H9 (cell line): ENCODE results near the gene MYCN. TPM values are rescaled to one million over a fixed set of nuclear protein-coding genes. Genes with fewer than 3 reads are reported as not detected.

Experiments
- DNase-seq: peaks from one replicate; pipeline ENCODE4 v3.0.0-alpha.2; 2017
- H2AFZ ChIP-seq: one replicate; pipeline ENCODE4 v1.6.1; 2013; ENCODE audit warnings: mild to moderate bottlenecking, low read length, control low read depth, moderate library complexity
- H2AK5ac ChIP-seq: 2 replicates; pipeline ENCODE4 v1.6.1; 2013; ENCODE audit warnings: low read length, control low read depth, mixed read lengths; ENCODE audit not compliant: insufficient read length
- H2BK120ac ChIP-seq: one replicate; pipeline ENCODE4 v1.6.1; 2013; ENCODE audit warnings: low read depth, mild to moderate bottlenecking, low read length, control low read depth, inconsistent platforms; ENCODE audit not compliant: poor library complexity, severe bottlenecking
- H2BK12ac ChIP-seq: 2 replicates; pipeline ENCODE4 v1.6.1; 2013; ENCODE audit warnings: low read length, control low read depth, mixed read lengths, low read depth; ENCODE audit not compliant: insufficient read length
- H2BK15ac ChIP-seq: 2 replicates; pipeline ENCODE4 v1.6.1; 2013; ENCODE audit warnings: low read depth, low read length, control low read depth
- H2BK20ac ChIP-seq: one replicate; pipeline ENCODE4 v1.6.1; 2013; ENCODE audit warnings: low read depth, mild to moderate bottlenecking, low read length, control low read depth, inconsistent platforms; ENCODE audit not compliant: poor library complexity, severe bottlenecking
- H2BK5ac ChIP-seq: 2 replicates; pipeline ENCODE4 v1.6.1; 2013; ENCODE audit warnings: low read length, control low read depth, mixed read lengths; ENCODE audit not compliant: insufficient read length
- H3K14ac ChIP-seq: 2 replicates; pipeline ENCODE4 v1.6.1; 2013; ENCODE audit warnings: low read length, control low read depth; ENCODE audit not compliant: insufficient read depth
- H3K18ac ChIP-seq: 2 replicates; pipeline ENCODE4 v1.6.1; 2013; ENCODE audit warnings: low read depth, mild to moderate bottlenecking, mixed read lengths, low read length, control low read depth; ENCODE audit not compliant: insufficient read length
- H3K23ac ChIP-seq: 2 replicates; pipeline ENCODE4 v1.6.1; 2013; ENCODE audit warnings: low read length, control low read depth, mixed read lengths, low read depth; ENCODE audit not compliant: insufficient read length
- H3K23me2 ChIP-seq: 2 replicates; pipeline ENCODE4 v1.6.1; 2013; ENCODE audit warnings: low read depth, mild to moderate bottlenecking, mixed read lengths, low read length, control low read depth; ENCODE audit not compliant: insufficient read length, poor library complexity, severe bottlenecking
- H3K27ac ChIP-seq: 2 replicates; pipeline ENCODE4 v1.5.1; 2013; ENCODE audit warnings: low read length, control low read depth, mixed read lengths, low read depth; ENCODE audit not compliant: insufficient read length
- H3K27me3 ChIP-seq: 2 replicates; pipeline ENCODE4 v1.6.1; 2013; ENCODE audit warnings: low read length, control low read depth, inconsistent platforms; ENCODE audit not compliant: insufficient read depth
- H3K4ac ChIP-seq: 2 replicates; pipeline ENCODE4 v1.6.1; 2013; ENCODE audit warnings: low read depth, mild to moderate bottlenecking, control low read depth, inconsistent platforms, low read length, moderate library complexity
- H3K4me1 ChIP-seq: 2 replicates; pipeline ENCODE4 v1.6.1; 2013; ENCODE audit warnings: low read length, control low read depth, inconsistent platforms; ENCODE audit not compliant: insufficient read depth
- H3K4me2 ChIP-seq: 2 replicates; pipeline ENCODE4 v1.6.1; 2013; ENCODE audit warnings: low read length, control low read depth, mixed read lengths; ENCODE audit not compliant: insufficient read length, insufficient read depth
- H3K56ac ChIP-seq: 2 replicates; pipeline ENCODE4 v1.6.1; 2013; ENCODE audit warnings: low read depth, mild to moderate bottlenecking, mixed read lengths, low read length, control low read depth; ENCODE audit not compliant: insufficient read length
- H3K79me1 ChIP-seq: 2 replicates; pipeline ENCODE4 v1.6.1; 2013; ENCODE audit warnings: low read depth, mild to moderate bottlenecking, moderate library complexity, low read length, control low read depth, inconsistent platforms; ENCODE audit not compliant: insufficient read depth, poor library complexity, severe bottlenecking
- H3K79me2 ChIP-seq: 2 replicates; pipeline ENCODE4 v1.6.1; 2013; ENCODE audit warnings: low read length, control low read depth, inconsistent platforms; ENCODE audit not compliant: insufficient read depth
- H3K9ac ChIP-seq: 2 replicates; pipeline ENCODE4 v1.6.1; 2013; ENCODE audit warnings: low read length, control low read depth, mixed read lengths; ENCODE audit not compliant: insufficient read length; ENCODE audit errors: extremely low read depth
- H3K9me3 ChIP-seq: one replicate; pipeline ENCODE4 v1.6.1; 2013; ENCODE audit warnings: low read depth, low read length, inconsistent platforms; ENCODE audit not compliant: control insufficient read depth
- H3T11ph ChIP-seq: one replicate; pipeline ENCODE4 v1.6.1; 2013; ENCODE audit warnings: mild to moderate bottlenecking, low read length, control low read depth, inconsistent platforms
- H4K20me1 ChIP-seq: one replicate; pipeline ENCODE4 v1.6.1; 2013; ENCODE audit not compliant: control insufficient read depth, insufficient read length, insufficient read depth
- H4K5ac ChIP-seq: 2 replicates; pipeline ENCODE4 v1.6.1; 2013; ENCODE audit warnings: low read depth, mild to moderate bottlenecking, mixed read lengths, low read length, control low read depth; ENCODE audit not compliant: insufficient read length
- H4K8ac ChIP-seq: replicated peaks from 2 replicates; pipeline ENCODE4 v1.6.1; 2013; ENCODE audit warnings: low read length, control low read depth, mixed read lengths, low read depth; ENCODE audit not compliant: insufficient read length
- H4K91ac ChIP-seq: 2 replicates; pipeline ENCODE4 v1.6.1; 2013; ENCODE audit warnings: low read depth, mild to moderate bottlenecking, moderate library complexity, mixed read lengths, low read length, control low read depth; ENCODE audit not compliant: insufficient read length
- H3K27ac Mint-ChIP-seq, 3 experiments: 2 replicates in 2 of 3; 3 replicates in 1 of 3; pipeline ENCODE4 v1.8.0; 2020 to 2021; ENCODE audit warnings: mixed read lengths in 3 of 3, mild to moderate bottlenecking in 1 of 3, moderate library complexity in 1 of 3
- H3K27me3 Mint-ChIP-seq: 2 replicates; pipeline ENCODE4 v1.8.0; 2021; ENCODE audit warnings: low read depth, mild to moderate bottlenecking, moderate library complexity, mixed read lengths
- H3K36me3 Mint-ChIP-seq, 3 experiments: 2 replicates in 2 of 3; 3 replicates in 1 of 3; pipeline ENCODE4 v1.8.0; 2020 to 2021; ENCODE audit warnings: low read depth in 3 of 3, mixed read lengths in 3 of 3; ENCODE audit not compliant: insufficient read depth in 1 of 3
- H3K4me1 Mint-ChIP-seq, 2 experiments: 2 replicates each; pipeline ENCODE4 v1.8.0; 2020; ENCODE audit warnings: mixed read lengths in 2 of 2
- H3K4me3 Mint-ChIP-seq, 2 experiments: 2 replicates in 1 of 2; 3 replicates in 1 of 2; pipeline ENCODE4 v1.8.0; 2020 to 2021; ENCODE audit warnings: mild to moderate bottlenecking in 2 of 2, mixed read lengths in 2 of 2, moderate library complexity in 1 of 2
- H3K9me3 Mint-ChIP-seq, 2 experiments: 2 replicates in 1 of 2; 3 replicates in 1 of 2; pipeline ENCODE4 v1.8.0; 2020; ENCODE audit warnings: mild to moderate bottlenecking in 2 of 2, mixed read lengths in 2 of 2, moderate library complexity in 1 of 2
- CTCF ChIP-seq: fragments of 200-600 bp; sonication (generic); conservative IDR thresholded peaks from 3 replicates; pipeline ENCODE4 v1.8.0; 2021; ENCODE audit warnings: antibody characterized with exemption, mild to moderate bottlenecking
- WGBS: extraction: QIAGEN DNeasy Blood & Tissue Kit; methylation state at CpG from one replicate; pipeline ENCODE4 v1.1.7; 2013; ENCODE audit warnings: missing lambda C conversion rate, low lambda C conversion rate, mixed read lengths; ENCODE audit not compliant: insufficient read length; ENCODE audit errors: extremely low coverage; 5-methylcytosine and 5-hydroxymethylcytosine counted together
- total RNA-seq: library from RNA; stranded (reverse); gene quantifications from 2 replicates; pipeline ENCODE4 v1.2.1, GENCODE V29; 2021

The MYCN gene
- total RNA-seq, 1 experiment from 2014 or later = 100.0 TPM

DNA sequence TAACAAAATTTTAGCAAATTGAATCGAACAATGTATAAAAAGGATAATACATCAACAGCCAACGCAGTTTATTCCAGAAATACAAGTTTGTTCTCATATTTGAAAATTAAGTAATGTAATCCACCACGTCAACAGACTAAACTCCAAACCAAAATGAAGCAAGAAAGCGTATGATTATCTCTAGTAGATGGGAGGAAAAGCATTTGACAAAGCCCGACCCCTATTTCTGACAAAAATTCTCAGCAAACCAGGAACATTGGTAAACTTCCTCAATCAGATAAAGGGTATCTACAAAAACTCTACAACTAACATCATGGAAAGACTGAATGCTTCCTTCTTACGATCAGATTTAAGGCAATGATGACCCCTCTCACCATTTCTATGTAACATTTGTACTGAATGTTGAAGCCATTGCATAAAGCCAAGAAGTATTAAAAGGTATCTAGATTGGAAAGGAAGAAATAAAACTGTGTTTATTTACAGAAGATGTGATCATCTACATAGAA is 34.3 kb upstream of the MYCN start:
- DNase-seq = no peak
- H3K36me3 Mint-ChIP-seq = peaks cover 0 to 4% (median 0%) of the 10 kb centered on the region in 3 experiments; a peak in 3 of 7 replicates
- H3K4me1 ChIP-seq = no peaks in the 10 kb centered on the region
- H3T11ph ChIP-seq = no peak overlapping the region
- H3K27ac ChIP-seq = no peak overlapping the region
- H3K9me3 Mint-ChIP-seq = peaks cover 3 to 7% of the 10 kb centered on the region in 2 experiments; a peak in 4 of 5 replicates
- no peaks in the 10 kb centered on the region for H3K79me1 ChIP-seq
- no peak overlapping the region for H3K4ac ChIP-seq
- no peak overlapping the region for H2BK120ac ChIP-seq
- H2AK5ac ChIP-seq = no peak overlapping the region
- no peaks in the 10 kb centered on the region for H3K27me3 Mint-ChIP-seq
- H3K14ac ChIP-seq = no peak overlapping the region
- H3K4me2 ChIP-seq = no peak overlapping the region
- no peak overlapping the region for H2AFZ ChIP-seq
- no CpG with 5 or more reads among the region's 6 CpGs for WGBS
- no peak overlapping the region for H4K91ac ChIP-seq
- H3K56ac ChIP-seq = no peak overlapping the region
- no peaks in the 10 kb centered on the region for H3K79me2 ChIP-seq
- no peak overlapping the region for H3K9ac ChIP-seq
- H2BK15ac ChIP-seq = no peak overlapping the region
- no peaks in the 10 kb centered on the region for H3K27me3 ChIP-seq
- H2BK12ac ChIP-seq = no peak overlapping the region
- no peak overlapping the region for H2BK20ac ChIP-seq
- H2BK5ac ChIP-seq = no peak overlapping the region
- no peak overlapping the region for H4K8ac ChIP-seq
- H3K27ac Mint-ChIP-seq = no peak overlapping the region
- no peaks in the 10 kb centered on the region for H3K9me3 ChIP-seq
- no peak overlapping the region for H3K23ac ChIP-seq
- H3K4me3 Mint-ChIP-seq = no peak overlapping the region
- no peak overlapping the region for H4K5ac ChIP-seq
- H4K20me1 ChIP-seq = no peaks in the 10 kb centered on the region
- TF ChIP-seq CTCF = no peak
- peaks cover 2 to 3% of the 10 kb centered on the region in 2 experiments; a peak in 1 of 4 replicates for H3K4me1 Mint-ChIP-seq
- H3K23me2 ChIP-seq = no peaks in the 10 kb centered on the region
- H3K18ac ChIP-seq = no peak overlapping the region
